DOHH2 (cell line): ENCODE measurements around the gene ATP4A.

Source experiments
- H3F3A ChIP-seq: fragments of 200-600 bp; sonication (generic), shearing (Covaris generic); 2 replicates; pipeline ENCODE4 v1.6.0; 2016; ENCODE audit warnings: antibody characterized with exemption, mild to moderate bottlenecking; ENCODE audit not compliant: control insufficient read depth, insufficient read depth
- H3K27ac ChIP-seq: fragments of 200-600 bp; sonication (generic); 2 replicates; pipeline ENCODE4 v1.5.1; 2014; ENCODE audit warnings: low read depth, mild to moderate bottlenecking, low read length, moderate library complexity
- H3K27me3 ChIP-seq: fragments of 200-600 bp; sonication (generic); 2 replicates; pipeline ENCODE4 v1.6.1; 2014; ENCODE audit warnings: mild to moderate bottlenecking, low read length, mixed read lengths; ENCODE audit not compliant: control insufficient read depth
- H3K36me3 ChIP-seq: fragments of 200-600 bp; sonication (generic); 2 replicates; pipeline ENCODE4 v1.6.1; 2014; ENCODE audit warnings: mild to moderate bottlenecking, low read length, moderate library complexity, mixed read lengths; ENCODE audit not compliant: control insufficient read depth
- H3K4me1 ChIP-seq: fragments of 200-600 bp; sonication (generic); 2 replicates; pipeline ENCODE4 v1.6.1; 2014; ENCODE audit warnings: mild to moderate bottlenecking, low read length, mixed read lengths; ENCODE audit not compliant: control insufficient read depth
- H3K4me2 ChIP-seq: fragments of 200-600 bp; sonication (generic); 2 replicates; pipeline ENCODE4 v1.6.0; 2014; ENCODE audit warnings: mild to moderate bottlenecking, low read length, moderate library complexity
- H3K4me3 ChIP-seq: fragments of 200-600 bp; sonication (generic); 2 replicates; pipeline ENCODE4 v1.5.1; 2014; ENCODE audit warnings: mild to moderate bottlenecking, low read length, mixed read lengths
- H3K79me2 ChIP-seq: fragments of 200-600 bp; sonication (generic); 2 replicates; pipeline ENCODE4 v1.6.1; 2014; ENCODE audit warnings: mild to moderate bottlenecking, low read length, mixed read lengths; ENCODE audit not compliant: control insufficient read depth
- H3K9me2 ChIP-seq: fragments of 200-600 bp; sonication (generic); replicated peaks from 2 replicates; pipeline ENCODE4 v1.6.1; 2014; ENCODE audit warnings: mild to moderate bottlenecking, low read length, mixed read lengths; ENCODE audit not compliant: control insufficient read depth
- H3K9me3 ChIP-seq: fragments of 200-600 bp; sonication (generic); 2 replicates; pipeline ENCODE4 v1.6.1; 2014; ENCODE audit warnings: antibody characterized with exemption, low read length, mixed read lengths; ENCODE audit not compliant: control insufficient read depth, insufficient read depth
- H4K20me1 ChIP-seq: fragments of 200-600 bp; sonication (generic); 2 replicates; pipeline ENCODE4 v1.6.0; 2014; ENCODE audit warnings: low read depth, mild to moderate bottlenecking, antibody characterized with exemption, low read length, moderate library complexity; ENCODE audit not compliant: control insufficient read depth, insufficient read depth
- CTCF ChIP-seq: fragments of 200-600 bp; sonication (generic); IDR thresholded peaks from one replicate; pipeline ENCODE4 v1.5.1; 2014; ENCODE audit warnings: antibody characterized with exemption, mild to moderate bottlenecking, low read depth, low read length; ENCODE audit not compliant: poor library complexity, severe bottlenecking
- EZH2phosphoT487 ChIP-seq: fragments of 200-600 bp; sonication (generic); IDR thresholded peaks from 2 replicates; pipeline ENCODE4 v1.6.1; 2017; ENCODE audit warnings: borderline replicate concordance, mild to moderate bottlenecking, antibody characterized with exemption, low read length, moderate library complexity, mixed read lengths

Gene ATP4A

DNA sequence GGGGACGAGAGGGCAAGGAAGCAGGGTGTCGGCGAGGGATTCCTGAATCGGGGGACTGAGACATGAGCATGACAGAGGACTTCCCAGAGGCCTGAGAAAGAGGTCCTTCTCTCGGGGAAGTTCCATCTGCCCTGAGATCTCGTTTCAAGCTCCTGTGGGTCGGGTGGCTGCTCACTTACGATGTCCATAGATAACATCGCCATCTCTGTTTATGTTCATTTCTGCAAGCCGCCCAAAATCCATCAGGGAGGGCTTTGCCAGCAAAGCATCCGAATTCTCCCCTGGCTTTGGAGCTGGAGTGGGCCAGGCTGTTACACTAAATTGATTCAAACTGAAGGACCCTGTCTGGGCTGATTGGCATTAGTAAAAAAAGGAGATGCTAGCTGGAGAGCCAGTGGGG, 55.9 kb downstream of the ATP4A start:
- no peaks in the 10 kb centered on the region for H3K9me2 ChIP-seq
- H3K4me3 ChIP-seq: no peak overlapping the region; the same call in 1 of the 2 replicates
- peaks cover 33% of the 10 kb centered on the region for H3K27me3 ChIP-seq
- H4K20me1 ChIP-seq: no peaks in the 10 kb centered on the region
- peaks cover 10% of the 10 kb centered on the region for H3K79me2 ChIP-seq
- peak overlapping the region; percentile 54 for H3K4me2 ChIP-seq
- no peak overlapping the region for H3K27ac ChIP-seq
- peaks cover 50% of the 10 kb centered on the region for H3K4me1 ChIP-seq
- TF ChIP-seq EZH2phosphoT487 (no peak), CTCF (no peak)
- H3F3A ChIP-seq: no peaks in the 10 kb centered on the region
- no peaks in the 10 kb centered on the region for H3K9me3 ChIP-seq
- H3K36me3 ChIP-seq: no peaks in the 10 kb centered on the region

- Histone ChIP-seq H3K4me3 (no peak overlapping the region), H3K27me3 (peaks cover 32% of the 10 kb centered on the region)
Observed at GRCh38 chr19:35506011-35506410, 57.4 kb downstream of the ATP4A start.

GRCh38 chr19:35502751-35503150, 60.7 kb downstream of the ATP4A start:
- Histone ChIP-seq H3K79me2 (no peaks in the 10 kb centered on the region), H3K36me3 (peaks cover 7% of the 10 kb centered on the region; the same call in 1 of the 2 replicates), H3K9me2 (no peaks in the 10 kb centered on the region), H3K4me3 (peak overlapping the region; percentile 60; the same call in 1 of the 2 replicates), H4K20me1 (no peaks in the 10 kb centered on the region), H3K9me3 (no peaks in the 10 kb centered on the region), H3K4me2 (peak overlapping the region; percentile 79), H3K4me1 (peaks cover 67% of the 10 kb centered on the region), H3K27me3 (peaks cover 11% of the 10 kb centered on the region), H3F3A (peaks cover 9% of the 10 kb centered on the region; the same call in 1 of the 2 replicates), H3K27ac (peak overlapping the region; percentile 93)
- no peak for TF ChIP-seq EZH2phosphoT487
- no peak for TF ChIP-seq CTCF

More at GRCh38 chr19:35506011-35506410, 57.4 kb downstream of the ATP4A start:
- Histone ChIP-seq H3K4me1 (peaks cover 66% of the 10 kb centered on the region), H3K27ac (no peak overlapping the region), H3K4me2 (no peak overlapping the region), H3K9me3 (no peaks in the 10 kb centered on the region), H4K20me1 (no peaks in the 10 kb centered on the region), H3K79me2 (peaks cover 10% of the 10 kb centered on the region), H3K36me3 (no peaks in the 10 kb centered on the region), H3K9me2 (no peaks in the 10 kb centered on the region), H3F3A (peaks cover 5% of the 10 kb centered on the region; the same call in 1 of the 2 replicates)
- TF ChIP-seq EZH2phosphoT487: no peak
- no peak for TF ChIP-seq CTCF
